Fibroblast of mammary gland (primary cell): ENCODE data around the gene LYSMD3.

Experiments
- DNase-seq: peaks from one replicate; pipeline ENCODE4 v3.0.0-alpha.2; 2010; ENCODE audit warnings: low read depth
- H3K4me3 ChIP-seq: 2 replicates; pipeline ENCODE4 v1.5.1; 2011; ENCODE audit warnings: low read depth, mild to moderate bottlenecking, low read length, moderate library complexity; ENCODE audit not compliant: control insufficient read depth
- CTCF ChIP-seq: conservative IDR thresholded peaks from 2 replicates; pipeline ENCODE4 v1.5.1; 2011; ENCODE audit warnings: low read depth, low read length, inconsistent platforms; ENCODE audit not compliant: control insufficient read depth, insufficient read depth

The LYSMD3 gene

GRCh38 chr5:90557391-90557790 lies 28.0 kb upstream of the LYSMD3 start:
- no peak for TF ChIP-seq CTCF
- no peak overlapping the region for H3K4me3 ChIP-seq
- DNase-seq, result no peak

GRCh38 chr5:90555666-90556065 lies 26.3 kb upstream of the LYSMD3 start:
- DNase-seq, result no peak
- no peak overlapping the region for H3K4me3 ChIP-seq
- TF ChIP-seq CTCF, result no peak

GRCh38 chr5:90554358-90555006 lies 25.1 kb upstream of the LYSMD3 start:
- TF ChIP-seq CTCF, result no peak
- no peak for DNase-seq
- H3K4me3 ChIP-seq, result no peak overlapping the region

- H3K4me3 ChIP-seq, result no peak overlapping the region
- TF ChIP-seq CTCF, result no peak
- no peak for DNase-seq
These were observed 24.3 kb upstream of the LYSMD3 start for GRCh38 chr5:90553711-90554110.

GRCh38 chr5:90551376-90551775 lies 22.0 kb upstream of the LYSMD3 start:
- no peak for TF ChIP-seq CTCF
- no peak overlapping the region for H3K4me3 ChIP-seq
- DNase-seq, result no peak

- no peak overlapping the region for H3K4me3 ChIP-seq
- TF ChIP-seq CTCF, result no peak
- DNase-seq, result no peak
These were observed 21.6 kb upstream of the LYSMD3 start for GRCh38 chr5:90550963-90551362.
